B cell (primary cell): ENCODE data around the gene LRRC40.
"Not testable (repeated sequence)": the region's sequence is repeated elsewhere in the genome, so short reads cannot be mapped to it uniquely, and the experiment has no call there.

ENCODE experiments used
- EZH2 ChIP-seq: IDR thresholded peaks from 2 replicates; pipeline ENCODE4 v1.6.1; 2012; ENCODE audit warnings: borderline replicate concordance, low read depth, mild to moderate bottlenecking, moderate library complexity, low read length; ENCODE audit not compliant: insufficient read depth, poor library complexity, severe bottlenecking
- TF ChIP-seq, protein P1 (sequence below): fragments of 200-600 bp; IDR thresholded peaks from one replicate; pipeline ENCODE4 v1.8.0; 2022; ENCODE audit warnings: antibody characterized with exemption, mild to moderate bottlenecking

DNA sequence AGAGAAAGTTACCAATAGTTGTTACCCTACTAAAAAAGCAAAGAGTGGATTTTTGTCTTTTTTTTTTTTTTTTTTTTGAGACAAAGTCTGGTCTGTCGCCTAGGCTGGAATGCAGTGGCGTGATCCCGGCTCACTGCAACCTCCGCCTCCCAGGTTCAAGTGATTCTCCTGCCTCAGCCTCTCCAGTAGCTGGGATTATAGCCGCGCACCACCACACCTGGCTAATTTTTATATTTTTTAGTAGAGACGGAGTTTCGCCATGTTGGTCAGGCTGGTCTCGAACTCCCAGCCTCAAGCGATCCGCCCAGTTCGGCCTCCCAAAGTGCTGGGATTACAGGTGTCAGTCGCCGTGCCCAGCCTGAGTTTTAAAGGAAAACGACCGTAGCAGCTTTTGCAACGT, 1.5 kb upstream of the LRRC40 start:
- TF ChIP-seq, protein P1, sequence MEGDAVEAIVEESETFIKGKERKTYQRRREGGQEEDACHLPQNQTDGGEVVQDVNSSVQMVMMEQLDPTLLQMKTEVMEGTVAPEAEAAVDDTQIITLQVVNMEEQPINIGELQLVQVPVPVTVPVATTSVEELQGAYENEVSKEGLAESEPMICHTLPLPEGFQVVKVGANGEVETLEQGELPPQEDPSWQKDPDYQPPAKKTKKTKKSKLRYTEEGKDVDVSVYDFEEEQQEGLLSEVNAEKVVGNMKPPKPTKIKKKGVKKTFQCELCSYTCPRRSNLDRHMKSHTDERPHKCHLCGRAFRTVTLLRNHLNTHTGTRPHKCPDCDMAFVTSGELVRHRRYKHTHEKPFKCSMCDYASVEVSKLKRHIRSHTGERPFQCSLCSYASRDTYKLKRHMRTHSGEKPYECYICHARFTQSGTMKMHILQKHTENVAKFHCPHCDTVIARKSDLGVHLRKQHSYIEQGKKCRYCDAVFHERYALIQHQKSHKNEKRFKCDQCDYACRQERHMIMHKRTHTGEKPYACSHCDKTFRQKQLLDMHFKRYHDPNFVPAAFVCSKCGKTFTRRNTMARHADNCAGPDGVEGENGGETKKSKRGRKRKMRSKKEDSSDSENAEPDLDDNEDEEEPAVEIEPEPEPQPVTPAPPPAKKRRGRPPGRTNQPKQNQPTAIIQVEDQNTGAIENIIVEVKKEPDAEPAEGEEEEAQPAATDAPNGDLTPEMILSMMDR = not testable (repeated sequence)
- not testable (repeated sequence) for TF ChIP-seq EZH2
